ENCODE data around the gene ARRDC5. TPM values are rescaled to one million over a fixed set of nuclear protein-coding genes. Genes with fewer than 3 reads are reported as not detected.

ARRDC5 gene
- total RNA-seq, 1 donor from 2014 or later = 0.67 TPM

Small RNAs within 50 kb of the gene (microRNA-seq; reads per million reads assigned to microRNA genes)
- not detected for gene MIR4747 (ENCODE audit: borderline number of aligned reads)

Other genes with a start within 250 kb of the ARRDC5 start
- gene MYDGF, start 232.6 kb downstream of the ARRDC5 start, total RNA-seq = 98.5 TPM
- 54.8 TPM for gene DPP9, start 179.1 kb downstream of the ARRDC5 start, total RNA-seq
- gene FEM1A, start 111.2 kb downstream of the ARRDC5 start, total RNA-seq = 10.9 TPM
- 13.6 TPM for gene TICAM1, start 71.2 kb downstream of the ARRDC5 start, total RNA-seq
- gene PLIN3, start 35.2 kb downstream of the ARRDC5 start, total RNA-seq = 95.7 TPM
- 0.67 TPM for gene UHRF1, start 6.6 kb upstream of the ARRDC5 start, total RNA-seq
- 46.1 TPM for gene KDM4B, start 66.2 kb upstream of the ARRDC5 start, total RNA-seq